Measurements from ENCODE around the gene AP1G2.

DNA sequence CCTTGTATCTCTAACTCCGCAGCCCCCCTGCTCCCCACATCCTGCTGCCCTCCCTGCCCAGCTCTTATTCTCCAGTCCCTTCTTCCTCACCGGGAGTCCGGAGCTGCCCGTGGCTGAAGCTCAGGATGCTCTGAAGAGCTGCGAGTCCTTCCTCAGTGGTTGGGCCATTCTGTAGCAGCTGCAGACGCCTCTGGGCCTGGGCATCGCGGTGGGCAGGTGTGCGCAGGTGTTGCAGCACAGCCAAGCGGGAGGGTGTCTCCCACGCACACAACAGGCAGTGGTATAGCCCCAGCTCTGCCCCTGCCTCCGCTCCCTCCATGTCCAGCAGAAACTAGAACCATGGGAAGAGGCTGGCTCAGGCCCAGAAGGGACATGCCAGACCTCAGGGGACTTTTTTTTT is 36.2 kb downstream of the AP1G2 start:
- TF ChIP-seq TAF1 (IDR thresholded peaks at IDR 0.05; ENCODE audit: borderline replicate concordance, low read depth, low read length) (no peak), CTCF (IDR thresholded peaks at IDR 0.05) (no peak)
